NCI-H748 (cell line): ENCODE measurements around the gene GNPDA2.
"Not testable (repeated sequence)": the region's sequence is repeated elsewhere in the genome, so short reads cannot be mapped to it uniquely, and the experiment has no call there.

ENCODE experiments used
- DNase-seq: peaks from one replicate; lab custom pipeline; 2025; ENCODE audit not compliant: unreplicated experiment; lab: John Stamatoyannopoulos, UW

GNPDA2 gene

GRCh38 chr4:44726038-44726871, at the start of gene GNPDA2:
Gene GNPDA2, minus strand, starts transcription at chr4:44726556. Its CDS starts 4,349 bp downstream, at chr4:44722207.
- DNase-seq: peak; percentile 88

GRCh38 chr4:44772340-44772739, 46.0 kb upstream of the GNPDA2 start:
- no peak for DNase-seq

DNA sequence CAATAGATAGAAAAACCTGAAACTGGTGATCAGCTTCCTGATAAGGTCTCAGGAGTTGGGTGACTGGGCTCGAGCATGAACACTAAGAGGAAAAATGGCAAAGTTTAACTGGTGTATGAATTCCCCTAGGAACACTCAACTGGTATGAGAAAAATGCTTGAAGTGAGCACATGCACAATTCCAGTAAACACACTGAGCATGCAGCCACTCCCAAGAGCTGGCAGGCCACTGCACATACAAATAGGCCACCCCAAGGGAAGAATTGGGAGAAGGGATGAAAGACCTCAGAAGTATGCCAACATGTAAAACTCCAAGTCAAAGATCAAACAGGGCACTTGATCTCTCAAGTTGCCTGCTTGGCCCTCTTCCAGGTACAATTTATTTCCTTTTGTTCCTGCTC, 45.4 kb upstream of the GNPDA2 start:
- DNase-seq: no peak

DNA sequence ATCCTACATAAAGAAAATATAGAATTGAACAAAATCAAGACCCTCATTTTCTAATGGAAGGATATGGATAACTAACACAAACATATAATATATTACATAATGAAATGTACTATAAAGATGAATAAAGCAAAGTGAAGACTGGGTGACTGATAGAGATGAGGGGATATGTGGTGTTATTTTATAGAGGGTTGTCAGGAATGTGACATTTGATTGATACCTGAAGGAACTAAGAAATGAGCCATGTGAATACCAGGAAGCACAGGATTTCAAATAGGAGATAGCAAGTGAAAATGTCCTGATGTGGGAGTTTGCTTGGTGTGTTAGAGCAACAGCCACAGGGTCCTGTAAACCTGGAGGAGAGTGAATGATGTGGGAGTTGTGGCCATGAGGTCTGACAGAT, 40.1 kb upstream of the GNPDA2 start:
- no peak for DNase-seq

- no peak for DNase-seq
These were observed 38.8 kb upstream of the GNPDA2 start for GRCh38 chr4:44765116-44765515.

GRCh38 chr4:44761306-44761705, 35.0 kb upstream of the GNPDA2 start:
- DNase-seq: no peak

DNA sequence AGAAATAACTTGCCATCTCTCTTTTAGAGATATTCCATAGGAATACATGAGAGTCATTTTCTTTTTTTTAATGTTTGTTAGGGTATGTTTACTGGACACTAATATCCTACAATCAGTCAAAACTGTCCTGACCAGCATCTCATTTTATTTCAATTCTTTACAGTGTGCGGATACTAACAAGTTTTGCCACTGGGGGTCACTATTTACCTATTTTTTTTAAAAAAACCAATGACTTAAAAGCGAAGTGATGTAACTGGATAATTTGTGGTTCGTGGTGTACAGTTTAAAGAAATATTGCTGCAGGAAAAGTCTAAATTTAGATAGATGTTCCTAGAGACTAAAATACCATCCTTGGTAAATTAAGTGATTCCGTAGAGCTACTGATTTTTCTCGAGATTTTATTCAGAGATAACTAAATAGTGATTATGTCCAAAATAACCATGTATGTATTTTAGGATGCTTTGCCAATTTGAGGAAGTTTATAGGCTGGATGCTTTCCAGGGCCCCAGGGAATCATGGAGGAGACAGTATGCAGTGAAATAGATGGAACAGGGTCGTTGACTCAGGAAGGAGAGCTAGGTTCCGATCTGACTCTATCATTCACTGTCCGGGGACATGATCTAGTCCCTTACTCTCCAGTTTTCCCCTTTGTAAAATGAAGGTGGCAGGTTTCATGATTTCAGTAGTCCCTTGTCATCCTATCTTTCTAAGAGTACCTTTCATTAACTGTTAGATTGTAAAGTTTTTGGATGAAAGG, 34.0 kb upstream of the GNPDA2 start:
- peak; percentile 43 for DNase-seq

DNA sequence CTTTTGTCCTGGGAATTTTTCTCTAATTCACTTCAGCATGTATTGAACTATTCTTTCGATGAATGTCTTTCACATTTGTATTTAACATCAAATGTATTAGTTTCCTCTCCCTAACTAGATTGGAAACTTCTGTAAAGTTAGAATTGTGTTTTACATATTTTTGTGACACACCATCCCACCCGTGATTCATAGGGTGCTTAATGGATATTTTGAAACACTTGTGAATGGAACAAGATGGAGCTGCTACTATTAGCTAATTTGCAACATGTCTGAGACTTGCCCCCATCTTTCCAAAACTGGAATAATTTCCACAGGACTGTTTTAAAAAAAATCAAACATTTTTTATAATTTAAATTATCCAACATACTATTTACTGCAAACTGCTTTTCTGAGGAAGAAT, 30.2 kb upstream of the GNPDA2 start:
- DNase-seq: no peak

DNA sequence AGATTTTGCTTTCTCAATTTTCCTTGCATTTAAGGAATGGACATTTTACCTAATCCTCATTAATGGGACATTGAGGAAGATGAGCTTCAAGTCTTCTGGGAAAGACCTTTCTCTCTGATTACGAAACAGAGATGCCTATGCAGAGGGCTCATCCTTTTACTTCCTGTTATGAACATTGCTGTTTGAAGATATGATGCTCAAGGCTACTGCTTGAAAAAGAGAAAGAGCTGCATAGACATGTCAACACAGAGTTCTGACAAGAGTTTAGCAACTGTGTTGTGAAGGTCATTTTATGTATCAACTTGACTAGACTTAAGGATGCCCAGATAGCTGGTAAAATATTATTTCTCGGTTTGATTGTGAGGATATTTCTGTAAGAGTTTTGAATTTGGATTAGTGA, 13.8 kb upstream of the GNPDA2 start:
- DNase-seq: no peak

GRCh38 chr4:44738615-44739014, 12.3 kb upstream of the GNPDA2 start:
- DNase-seq: peak; percentile 35

- no peak for DNase-seq
These were observed 10.5 kb upstream of the GNPDA2 start for GRCh38 chr4:44736900-44737299.

DNA sequence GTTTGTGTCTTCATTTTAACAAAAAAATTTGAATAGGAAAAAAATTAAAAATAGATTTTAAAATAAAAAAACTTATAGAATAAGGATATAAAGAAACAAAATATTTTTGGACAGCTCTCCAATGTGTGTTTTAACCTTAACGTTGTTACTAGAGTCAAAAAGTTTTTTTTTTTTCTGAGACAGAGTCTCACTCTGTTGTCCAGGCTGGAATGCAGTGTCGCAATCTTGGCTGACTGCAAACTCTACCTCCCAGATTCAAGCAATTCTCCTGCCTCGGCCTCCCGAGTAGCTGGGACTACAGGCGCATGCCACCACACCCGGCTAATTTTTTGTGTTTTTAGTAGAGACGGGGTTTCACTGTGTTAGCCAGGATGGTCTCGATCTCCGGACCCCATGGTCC, 2.3 kb upstream of the GNPDA2 start:
- DNase-seq: not testable (repeated sequence)

- DNase-seq: no peak
These were observed 1.1 kb upstream of the GNPDA2 start for GRCh38 chr4:44727471-44727870.

DNA sequence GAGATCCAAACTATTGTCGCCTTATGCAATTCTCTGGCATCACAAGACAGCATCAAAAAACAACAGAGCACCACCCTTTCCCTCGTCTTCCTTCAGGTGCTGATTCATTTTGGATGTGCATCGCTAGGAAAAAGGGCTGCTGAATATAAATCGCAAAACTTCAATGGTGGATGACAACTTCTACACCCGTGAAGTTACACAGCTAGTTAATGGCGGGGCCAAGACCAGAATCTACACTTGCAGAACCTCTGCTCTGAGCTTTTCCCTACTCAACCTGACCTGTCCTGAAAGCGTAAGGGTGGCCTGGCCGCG, 674 bp downstream of the GNPDA2 start:
- DNase-seq: peak; percentile 34

DNA sequence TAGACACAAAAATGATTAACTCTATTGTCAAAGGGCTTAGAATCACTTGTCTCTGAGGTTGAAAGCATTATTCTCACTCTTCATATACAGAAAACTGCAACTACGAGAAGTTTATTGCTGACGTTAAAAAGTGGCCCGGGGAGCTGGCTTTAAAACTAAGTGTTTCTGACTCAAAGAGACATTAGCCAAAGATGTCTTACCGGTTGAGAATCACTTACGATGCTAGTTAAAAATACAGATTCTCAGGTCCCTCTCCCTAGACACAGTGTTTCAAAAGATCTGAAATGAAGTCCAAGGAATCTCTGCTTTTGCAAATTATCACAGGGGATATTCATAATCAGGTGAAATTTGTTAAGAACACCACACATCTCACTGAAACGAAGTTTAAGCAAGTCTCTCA, 1.2 kb downstream of the GNPDA2 start:
- no peak for DNase-seq

DNA sequence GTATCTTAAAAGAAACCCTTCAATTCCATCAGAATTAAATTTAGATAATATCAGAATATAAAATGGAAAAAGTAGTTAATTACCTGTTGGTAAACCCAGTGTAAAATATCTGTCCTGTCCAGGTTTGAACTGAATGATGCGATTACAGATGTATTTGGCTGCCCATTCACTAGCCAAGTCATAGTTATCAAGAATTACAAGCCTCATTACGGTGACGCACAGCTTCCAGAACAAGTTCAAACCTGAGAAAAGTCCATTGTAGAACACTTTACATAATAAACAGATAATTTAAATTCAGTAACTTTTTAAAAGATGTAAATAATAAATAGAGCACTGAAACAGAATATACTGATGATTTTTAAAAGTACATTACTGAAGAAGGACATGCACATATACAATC, 4.4 kb downstream of the GNPDA2 start:
- DNase-seq: no peak

- peak; percentile 89 for DNase-seq
These were observed 6.0 kb downstream of the GNPDA2 start for GRCh38 chr4:44720371-44720770.

- no peak for DNase-seq
These were observed 9.8 kb downstream of the GNPDA2 start for GRCh38 chr4:44716597-44716996.

DNA sequence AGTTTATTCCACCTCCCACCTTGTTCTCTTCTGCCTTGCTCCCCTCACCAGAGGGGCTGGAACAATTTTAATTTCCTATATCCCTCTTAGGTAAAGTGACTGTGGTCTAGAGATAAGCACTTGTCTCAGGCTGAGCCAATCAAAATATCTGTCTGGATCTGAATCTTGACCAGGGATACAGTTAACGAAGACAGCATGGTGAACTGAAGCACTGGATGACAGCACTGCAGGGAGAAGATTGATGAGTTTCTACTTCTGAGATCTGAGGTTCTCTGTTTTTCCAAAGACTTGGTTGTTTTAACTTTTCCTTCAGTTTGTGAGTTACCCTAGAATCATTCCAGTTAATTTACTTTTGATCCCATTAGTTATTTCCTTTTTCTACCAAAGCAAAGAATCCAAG, 13.2 kb downstream of the GNPDA2 start:
- no peak for DNase-seq

DNA sequence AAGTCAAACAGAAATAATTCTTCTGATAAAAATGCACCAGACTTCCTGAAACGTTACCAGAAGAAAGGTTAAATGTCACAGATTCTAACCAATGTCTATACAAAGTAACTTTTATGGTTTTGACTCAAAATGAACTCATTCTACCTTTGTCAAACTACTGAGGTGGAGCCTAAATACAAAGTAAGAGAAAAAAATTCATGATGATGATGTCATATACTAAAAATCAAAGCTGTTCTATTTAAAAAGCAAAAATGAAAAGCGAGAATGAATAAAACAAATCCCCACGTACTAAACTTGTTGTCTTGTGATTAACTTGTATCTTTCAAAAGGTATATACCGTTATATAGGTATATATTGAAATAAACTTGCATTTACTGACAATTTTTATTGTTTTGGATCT, 21.7 kb downstream of the GNPDA2 start:
- no peak for DNase-seq

- no peak for DNase-seq
These were observed 25.3 kb downstream of the GNPDA2 start for GRCh38 chr4:44701037-44701436.

- no peak for DNase-seq
These were observed 25.9 kb downstream of the GNPDA2 start for GRCh38 chr4:44700427-44700826.

DNA sequence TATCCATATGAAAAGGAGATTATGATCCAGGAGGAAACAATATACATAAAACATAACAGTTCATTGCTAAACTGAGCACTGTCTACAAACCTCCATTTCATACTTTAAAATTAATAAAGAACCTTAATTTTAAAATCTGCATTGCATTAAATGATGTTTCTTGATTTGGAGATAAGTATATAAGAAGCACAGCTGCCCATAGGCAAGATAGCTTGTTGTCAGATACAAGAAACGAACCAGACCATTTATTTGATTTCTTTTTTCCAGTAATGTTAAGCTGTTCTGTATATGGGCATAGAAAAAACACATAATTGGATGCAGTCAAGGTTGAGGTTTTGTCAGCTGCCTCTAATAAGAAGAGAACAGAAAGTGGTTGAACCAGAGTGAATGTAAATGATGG, 41.7 kb downstream of the GNPDA2 start:
- no peak for DNase-seq
